Right lung (tissue), 5 donors: ENCODE measurements around the gene COL25A1. TPM values are rescaled to one million over a fixed set of nuclear protein-coding genes. Genes with fewer than 3 reads are reported as not detected.

Source experiments
- DNase-seq, 2 donors: peaks; one replicate each; pipeline ENCODE4 v3.0.0-alpha.2; 2013
- polyA plus RNA-seq, 5 donors: library from polyadenylated mRNA; unstranded; fragments of 120-200 nt; gene quantifications; one replicate each; pipeline versions ENCODE4 v1.2.1 to v1.2.3, GENCODE V29; 2013; ENCODE audit warnings: inconsistent platforms in 1 of 5, low replicate concordance in 1 of 5; ENCODE audit not compliant: insufficient read length in 5 of 5, insufficient read depth in 1 of 5

Gene COL25A1
- polyA plus RNA-seq, 5 donors, result 1.3 to 2.6 (median 1.6) TPM

- peak; percentile 5 to 13 for DNase-seq
Observed at GRCh38 chr4:108762559-108763225, 539.8 kb downstream of the COL25A1 start, which contains the start of gene ETNPPL. ETNPPL (minus strand) TSS chr4:108763053; CDS start chr4:108762898, 155 bp downstream.

Other genes with a start within 250 kb of the COL25A1 start
- gene SEC24B, start 131.2 kb upstream of the COL25A1 start, polyA plus RNA-seq, result 10 to 100 TPM; 28.0 to 44.0 (median 39.2) TPM